GM23338 (cell line): ENCODE measurements around the gene STMN3. TPM values are rescaled to one million over a fixed set of nuclear protein-coding genes. Genes with fewer than 3 reads are reported as not detected.

ENCODE experiments used
- ATAC-seq: fragments of 200-7000 bp; cut with Tn5 transposase; 3 replicates; pipeline ENCODE4 v1.9.1; 2020
- DNase-seq: peaks from one replicate; pipeline ENCODE4 v3.0.0-alpha.2; 2015; ENCODE audit warnings: low spot score
- H2AFZ ChIP-seq: fragments of 200-600 bp; sonication (generic); 2 replicates; pipeline ENCODE4 v1.8.0; 2016; ENCODE audit warnings: antibody characterized with exemption, mild to moderate bottlenecking, moderate library complexity
- H3F3A ChIP-seq: fragments of 200-600 bp; sonication (generic); replicated peaks from 2 replicates; pipeline ENCODE4 v1.8.0; 2017; ENCODE audit warnings: antibody characterized with exemption, mixed run types, low read depth
- H3K27ac ChIP-seq: fragments of 200-600 bp; sonication (generic); 2 replicates; pipeline ENCODE4 v1.6.1; 2016; ENCODE audit warnings: low read depth
- H3K27me3 ChIP-seq: fragments of 200-600 bp; sonication (generic); 2 replicates; pipeline ENCODE4 v1.8.0; 2016; ENCODE audit warnings: mild to moderate bottlenecking, mixed run types, moderate library complexity; ENCODE audit not compliant: insufficient read depth
- H3K36me3 ChIP-seq: fragments of 200-600 bp; sonication (generic); 2 replicates; pipeline ENCODE4 v1.8.0; 2016; ENCODE audit warnings: mild to moderate bottlenecking; ENCODE audit not compliant: insufficient read depth
- H3K4me1 ChIP-seq: fragments of 200-600 bp; sonication (generic); 2 replicates; pipeline ENCODE4 v1.8.0; 2016; ENCODE audit warnings: mild to moderate bottlenecking, moderate library complexity; ENCODE audit not compliant: insufficient read depth
- H3K4me2 ChIP-seq: fragments of 200-600 bp; sonication (generic); 2 replicates; pipeline ENCODE4 v1.7.1; 2017; ENCODE audit warnings: mixed run types
- H3K4me3 ChIP-seq: fragments of 200-600 bp; sonication (generic); 2 replicates; pipeline ENCODE4 v1.6.1; 2016; ENCODE audit warnings: mixed run types
- H3K79me2 ChIP-seq: fragments of 200-600 bp; sonication (generic); replicated peaks from 2 replicates; pipeline ENCODE4 v1.8.0; 2017; ENCODE audit warnings: mild to moderate bottlenecking; ENCODE audit not compliant: insufficient read depth
- H3K9me2 ChIP-seq: fragments of 200-600 bp; sonication (generic); 2 replicates; pipeline ENCODE4 v1.8.0; 2017; ENCODE audit not compliant: insufficient read depth
- H4K20me1 ChIP-seq: fragments of 200-600 bp; sonication (generic); replicated peaks from 2 replicates; pipeline ENCODE4 v1.8.0; 2017; ENCODE audit warnings: mild to moderate bottlenecking; ENCODE audit not compliant: insufficient read depth
- H3K27ac Mint-ChIP-seq: 2 replicates; pipeline ENCODE4 v1.8.0; 2020; ENCODE audit warnings: inconsistent platforms, mild to moderate bottlenecking, moderate library complexity, mixed read lengths
- H3K27me3 Mint-ChIP-seq: 3 replicates; pipeline ENCODE4 v1.8.0; 2022; ENCODE audit warnings: low read depth, mild to moderate bottlenecking, moderate library complexity, mixed read lengths, inconsistent platforms; ENCODE audit not compliant: insufficient read depth, poor library complexity
- H3K36me3 Mint-ChIP-seq: 3 replicates; pipeline ENCODE4 v1.8.0; 2021; ENCODE audit warnings: low read depth, mild to moderate bottlenecking, inconsistent platforms, moderate library complexity, mixed read lengths
- H3K4me1 Mint-ChIP-seq: 3 replicates; pipeline ENCODE4 v1.8.0; 2020; ENCODE audit warnings: mild to moderate bottlenecking, inconsistent platforms, mixed read lengths
- H3K4me3 Mint-ChIP-seq: 3 replicates; pipeline ENCODE4 v1.8.0; 2021; ENCODE audit warnings: moderate library complexity, mild to moderate bottlenecking, inconsistent platforms, mixed read lengths
- H3K9me3 Mint-ChIP-seq: 3 replicates; pipeline ENCODE4 v1.8.0; 2020; ENCODE audit warnings: moderate library complexity, mild to moderate bottlenecking, inconsistent platforms, mixed read lengths
- CREB1 ChIP-seq: fragments of 250-450 bp; sonication (Bioruptor Pico); IDR thresholded peaks from 2 replicates; pipeline ENCODE4 v1.5.0; 2020; ENCODE audit warnings: low read depth, mild to moderate bottlenecking, moderate library complexity
- ETS1 ChIP-seq: IDR thresholded peaks from 2 replicates; pipeline ENCODE4 v1.6.1; 2016; ENCODE audit warnings: antibody characterized with exemption
- EZH2 ChIP-seq: fragments of 200-600 bp; sonication (generic); IDR thresholded peaks from one replicate; pipeline ENCODE4 v1.8.0; 2017; ENCODE audit warnings: antibody characterized with exemption, mild to moderate bottlenecking, low read depth; ENCODE audit not compliant: unreplicated experiment
- EZH2phosphoT487 ChIP-seq: fragments of 200-600 bp; sonication (generic); IDR thresholded peaks from one replicate; pipeline ENCODE4 v1.8.1; 2018; ENCODE audit warnings: antibody characterized with exemption; ENCODE audit not compliant: unreplicated experiment
- JUNB ChIP-seq: IDR thresholded peaks from one replicate; pipeline ENCODE4 v1.6.1; 2016; ENCODE audit warnings: antibody characterized with exemption; ENCODE audit not compliant: unreplicated experiment
- NANOG ChIP-seq: IDR thresholded peaks from 2 replicates; pipeline ENCODE4 v1.6.1; 2016; ENCODE audit warnings: antibody characterized with exemption, borderline replicate concordance
- POLR2AphosphoS5 ChIP-seq: IDR thresholded peaks from 2 replicates; pipeline ENCODE4 v1.6.1; 2016; ENCODE audit warnings: antibody characterized with exemption, low read depth
- ZNF114 ChIP-seq: fragments of 250-450 bp; sonication (Bioruptor Pico); IDR thresholded peaks from 2 replicates; pipeline ENCODE4 v1.5.0; 2020; ENCODE audit warnings: mild to moderate bottlenecking, moderate library complexity
- ZNF331 ChIP-seq: fragments of 250-450 bp; sonication (Bioruptor Pico); IDR thresholded peaks from 2 replicates; pipeline ENCODE4 v1.5.0; 2020; ENCODE audit warnings: low read depth, mild to moderate bottlenecking, moderate library complexity
- ZNF462 ChIP-seq: fragments of 250-450 bp; sonication (Bioruptor Pico); IDR thresholded peaks from 2 replicates; pipeline ENCODE4 v1.5.0; 2020; ENCODE audit warnings: mild to moderate bottlenecking, moderate library complexity
- polyA plus RNA-seq: library from polyadenylated mRNA; unstranded; fragments of >200 nt; fragmentation: Nextera tagmentation; extraction: Ambion mirVana; gene quantifications from 2 replicates; pipeline ENCODE4 v1.2.1, GENCODE V29; 2016
- total RNA-seq: library from RNA; depleted of rRNA; stranded (reverse); fragments of >200 nt; shearing (Covaris generic); gene quantifications from 2 replicates; pipeline ENCODE4 v1.2.3, GENCODE V29; 2014
- TF ChIP-seq, protein P1 (sequence below), 2 experiments: fragments of 200-600 bp in 1 of 2; sonication (generic) in 1 of 2; conservative IDR thresholded peaks; 2 replicates each; pipeline versions ENCODE4 v1.5.1 to v1.6.1; 2016 to 2017; ENCODE audit warnings: antibody characterized with exemption in 2 of 2, low read depth in 2 of 2, mild to moderate bottlenecking in 2 of 2, moderate library complexity in 1 of 2

Gene STMN3
- total and polyA plus RNA-seq, 2 experiments from 2014 or later, result 28.6 to 61.3 TPM

- Mint-ChIP-seq H3K27me3 (peaks cover 8% of the 10 kb centered on the region), H3K9me3 (no peaks in the 10 kb centered on the region), H3K36me3 (peaks cover 33% of the 10 kb centered on the region), H3K27ac (no peak overlapping the region), H3K4me1 (no peaks in the 10 kb centered on the region), H3K4me3 (no peak overlapping the region)
- Histone ChIP-seq H3K27ac (no peak overlapping the region), H3K36me3 (no peaks in the 10 kb centered on the region), H2AFZ (no peak overlapping the region), H3K27me3 (no peaks in the 10 kb centered on the region), H3K4me3 (no peak overlapping the region), H3K79me2 (no peaks in the 10 kb centered on the region), H3K4me1 (no peaks in the 10 kb centered on the region), H4K20me1 (no peaks in the 10 kb centered on the region), H3K9me2 (no peaks in the 10 kb centered on the region), H3F3A (no peaks in the 10 kb centered on the region), H3K4me2 (no peak overlapping the region)
- no peak for ATAC-seq
- DNase-seq, result no peak
- TF ChIP-seq NANOG, result no peak
- TF ChIP-seq JUNB, result no peak
- no peak for TF ChIP-seq ZNF331
- TF ChIP-seq, protein P1, sequence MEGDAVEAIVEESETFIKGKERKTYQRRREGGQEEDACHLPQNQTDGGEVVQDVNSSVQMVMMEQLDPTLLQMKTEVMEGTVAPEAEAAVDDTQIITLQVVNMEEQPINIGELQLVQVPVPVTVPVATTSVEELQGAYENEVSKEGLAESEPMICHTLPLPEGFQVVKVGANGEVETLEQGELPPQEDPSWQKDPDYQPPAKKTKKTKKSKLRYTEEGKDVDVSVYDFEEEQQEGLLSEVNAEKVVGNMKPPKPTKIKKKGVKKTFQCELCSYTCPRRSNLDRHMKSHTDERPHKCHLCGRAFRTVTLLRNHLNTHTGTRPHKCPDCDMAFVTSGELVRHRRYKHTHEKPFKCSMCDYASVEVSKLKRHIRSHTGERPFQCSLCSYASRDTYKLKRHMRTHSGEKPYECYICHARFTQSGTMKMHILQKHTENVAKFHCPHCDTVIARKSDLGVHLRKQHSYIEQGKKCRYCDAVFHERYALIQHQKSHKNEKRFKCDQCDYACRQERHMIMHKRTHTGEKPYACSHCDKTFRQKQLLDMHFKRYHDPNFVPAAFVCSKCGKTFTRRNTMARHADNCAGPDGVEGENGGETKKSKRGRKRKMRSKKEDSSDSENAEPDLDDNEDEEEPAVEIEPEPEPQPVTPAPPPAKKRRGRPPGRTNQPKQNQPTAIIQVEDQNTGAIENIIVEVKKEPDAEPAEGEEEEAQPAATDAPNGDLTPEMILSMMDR (conservative IDR thresholded peaks at IDR 0.05; ENCODE audit: low read depth in 2 of 2), result no peak
- TF ChIP-seq EZH2phosphoT487, result no peak
- no peak for TF ChIP-seq CREB1 (CRISPR knock-in tag)
- TF ChIP-seq EZH2, result no peak
These were observed 20.7 kb upstream of the STMN3 start for GRCh38 chr20:63673951-63674350.

DNA sequence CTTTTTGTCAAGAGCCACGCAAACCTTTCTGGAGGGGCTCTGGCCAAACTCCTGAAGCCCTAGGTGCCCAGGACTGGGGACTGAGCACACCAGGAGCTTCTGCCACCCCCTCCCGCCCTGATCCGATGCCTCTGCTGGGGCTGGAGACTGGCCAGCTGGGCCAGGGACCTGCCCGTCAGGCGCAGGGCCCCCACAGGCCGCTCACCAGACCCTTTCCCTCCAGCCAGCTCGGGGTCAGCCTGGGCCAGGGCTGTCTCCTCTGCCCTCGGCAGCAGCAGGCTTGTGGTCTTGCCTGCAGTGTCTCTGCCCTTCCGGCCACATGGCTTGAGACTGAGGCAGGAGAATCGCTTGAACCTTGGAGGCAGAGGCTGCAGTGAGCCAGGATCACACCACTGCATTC, 19.4 kb upstream of the STMN3 start:
- DNase-seq (no peak), ATAC-seq (no peak)
- H3K4me1 ChIP-seq, result no peaks in the 10 kb centered on the region
- H3K27me3 ChIP-seq, result no peaks in the 10 kb centered on the region
- peaks cover 9% of the 10 kb centered on the region for H3K27me3 Mint-ChIP-seq
- H3K4me3 ChIP-seq, result no peak overlapping the region
- H3K36me3 ChIP-seq, result no peaks in the 10 kb centered on the region
- no peak overlapping the region for H3K27ac Mint-ChIP-seq
- no peaks in the 10 kb centered on the region for H4K20me1 ChIP-seq
- H2AFZ ChIP-seq, result no peak overlapping the region
- H3F3A ChIP-seq, result no peaks in the 10 kb centered on the region
- H3K4me1 Mint-ChIP-seq, result no peaks in the 10 kb centered on the region
- no peak overlapping the region for H3K4me3 Mint-ChIP-seq
- no peaks in the 10 kb centered on the region for H3K79me2 ChIP-seq
- H3K9me2 ChIP-seq, result no peaks in the 10 kb centered on the region
- no peak overlapping the region for H3K4me2 ChIP-seq
- H3K36me3 Mint-ChIP-seq, result peaks cover 40% of the 10 kb centered on the region
- H3K9me3 Mint-ChIP-seq, result no peaks in the 10 kb centered on the region
- no peak overlapping the region for H3K27ac ChIP-seq
- no peak for TF ChIP-seq EZH2phosphoT487
- TF ChIP-seq ZNF462 (CRISPR knock-in tag), result no peak
- no peak for TF ChIP-seq ZNF114 (CRISPR knock-in tag)
- no peak for TF ChIP-seq ETS1
- TF ChIP-seq POLR2AphosphoS5, result no peak
- TF ChIP-seq NANOG, result no peak
- no peak for TF ChIP-seq EZH2
- TF ChIP-seq, protein P1 (conservative IDR thresholded peaks at IDR 0.05; ENCODE audit: low read depth in 2 of 2), result no peak
- TF ChIP-seq ZNF331, result no peak
